ENCODE results near the gene LTB4R. TPM values are rescaled to one million over a fixed set of nuclear protein-coding genes. Genes with fewer than 3 reads are reported as not detected.

Gene LTB4R
- total RNA-seq, 1 experiment from 2014 or later: 9.4 TPM

DNA sequence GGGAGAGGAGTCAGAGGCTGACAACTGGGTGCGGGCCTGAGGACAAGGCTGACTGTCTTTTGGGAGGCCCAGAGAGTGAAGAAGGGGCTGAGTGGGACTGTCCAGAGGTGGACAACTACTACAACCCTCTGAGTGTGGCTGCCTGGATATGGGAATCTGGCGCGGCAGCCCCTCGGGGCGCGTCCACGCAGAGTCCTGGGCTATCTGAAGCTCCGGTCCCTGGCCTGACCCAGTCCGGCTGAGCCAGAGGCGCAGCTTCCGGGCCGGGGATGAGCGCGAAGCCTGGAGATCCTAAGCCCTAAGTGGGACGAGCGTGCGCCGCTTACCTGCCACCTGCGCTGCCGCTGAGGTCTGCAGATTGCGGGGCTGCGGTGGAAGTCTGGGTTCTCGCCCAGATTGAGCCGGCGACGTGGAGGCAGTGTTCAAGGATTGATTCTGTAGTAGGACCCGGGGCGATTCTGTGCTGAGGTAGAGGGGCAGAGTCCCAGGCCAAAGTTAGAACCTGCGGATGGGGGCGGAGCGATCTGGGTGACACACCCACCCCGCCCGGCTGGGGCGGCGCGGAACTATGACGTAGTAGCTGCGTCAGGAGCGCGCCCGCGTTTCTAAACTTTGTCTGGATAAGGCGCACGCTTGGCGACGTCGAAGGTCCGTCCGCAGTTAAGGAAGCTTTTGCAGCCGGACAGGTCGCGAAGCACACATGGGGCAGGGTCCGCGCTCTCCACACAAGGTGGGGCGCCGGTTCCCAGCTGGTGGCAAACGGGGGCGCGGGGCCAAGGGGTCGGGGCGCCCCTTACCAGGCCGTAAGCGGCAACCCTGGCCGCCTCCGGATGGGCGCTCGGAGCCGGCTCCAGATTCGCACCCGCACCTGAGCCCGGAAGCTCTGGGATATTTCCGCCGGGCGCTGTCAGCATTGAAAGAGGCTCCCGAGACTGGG lies 11.8 kb upstream of the LTB4R start, which contains the start of the genes DHRS1 and NOP9 (continued):
- TF ChIP-seq, protein P1, sequence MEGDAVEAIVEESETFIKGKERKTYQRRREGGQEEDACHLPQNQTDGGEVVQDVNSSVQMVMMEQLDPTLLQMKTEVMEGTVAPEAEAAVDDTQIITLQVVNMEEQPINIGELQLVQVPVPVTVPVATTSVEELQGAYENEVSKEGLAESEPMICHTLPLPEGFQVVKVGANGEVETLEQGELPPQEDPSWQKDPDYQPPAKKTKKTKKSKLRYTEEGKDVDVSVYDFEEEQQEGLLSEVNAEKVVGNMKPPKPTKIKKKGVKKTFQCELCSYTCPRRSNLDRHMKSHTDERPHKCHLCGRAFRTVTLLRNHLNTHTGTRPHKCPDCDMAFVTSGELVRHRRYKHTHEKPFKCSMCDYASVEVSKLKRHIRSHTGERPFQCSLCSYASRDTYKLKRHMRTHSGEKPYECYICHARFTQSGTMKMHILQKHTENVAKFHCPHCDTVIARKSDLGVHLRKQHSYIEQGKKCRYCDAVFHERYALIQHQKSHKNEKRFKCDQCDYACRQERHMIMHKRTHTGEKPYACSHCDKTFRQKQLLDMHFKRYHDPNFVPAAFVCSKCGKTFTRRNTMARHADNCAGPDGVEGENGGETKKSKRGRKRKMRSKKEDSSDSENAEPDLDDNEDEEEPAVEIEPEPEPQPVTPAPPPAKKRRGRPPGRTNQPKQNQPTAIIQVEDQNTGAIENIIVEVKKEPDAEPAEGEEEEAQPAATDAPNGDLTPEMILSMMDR (IDR thresholded peaks at IDR 0.05): no peak
- TF ChIP-seq CREB1 (CRISPR knock-in tag; IDR thresholded peaks at IDR 0.05) (peak; percentile 89), FOXJ3 (CRISPR knock-in tag; IDR thresholded peaks at IDR 0.05; ENCODE audit: borderline replicate concordance) (no peak), MXD4 (CRISPR knock-in tag; IDR thresholded peaks at IDR 0.05; ENCODE audit: borderline replicate concordance) (no peak), SP1 (CRISPR knock-in tag; conservative IDR thresholded peaks at IDR 0.05) (peak; percentile 88), CREM (CRISPR knock-in tag; IDR thresholded peaks at IDR 0.05) (peak; percentile 99), NFYB (CRISPR knock-in tag; conservative IDR thresholded peaks at IDR 0.05; ENCODE audit: low read depth) (no peak), ATF1 (CRISPR knock-in tag; IDR thresholded peaks at IDR 0.05) (peak; percentile 66; the same call in 1 of the 2 replicates)
- TF ChIP-seq, protein P2, sequence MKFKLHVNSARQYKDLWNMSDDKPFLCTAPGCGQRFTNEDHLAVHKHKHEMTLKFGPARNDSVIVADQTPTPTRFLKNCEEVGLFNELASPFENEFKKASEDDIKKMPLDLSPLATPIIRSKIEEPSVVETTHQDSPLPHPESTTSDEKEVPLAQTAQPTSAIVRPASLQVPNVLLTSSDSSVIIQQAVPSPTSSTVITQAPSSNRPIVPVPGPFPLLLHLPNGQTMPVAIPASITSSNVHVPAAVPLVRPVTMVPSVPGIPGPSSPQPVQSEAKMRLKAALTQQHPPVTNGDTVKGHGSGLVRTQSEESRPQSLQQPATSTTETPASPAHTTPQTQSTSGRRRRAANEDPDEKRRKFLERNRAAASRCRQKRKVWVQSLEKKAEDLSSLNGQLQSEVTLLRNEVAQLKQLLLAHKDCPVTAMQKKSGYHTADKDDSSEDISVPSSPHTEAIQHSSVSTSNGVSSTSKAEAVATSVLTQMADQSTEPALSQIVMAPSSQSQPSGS (CRISPR knock-in tag; IDR thresholded peaks at IDR 0.05; ENCODE audit: borderline replicate concordance, low read depth): no peak
- TF ChIP-seq, protein P3, sequence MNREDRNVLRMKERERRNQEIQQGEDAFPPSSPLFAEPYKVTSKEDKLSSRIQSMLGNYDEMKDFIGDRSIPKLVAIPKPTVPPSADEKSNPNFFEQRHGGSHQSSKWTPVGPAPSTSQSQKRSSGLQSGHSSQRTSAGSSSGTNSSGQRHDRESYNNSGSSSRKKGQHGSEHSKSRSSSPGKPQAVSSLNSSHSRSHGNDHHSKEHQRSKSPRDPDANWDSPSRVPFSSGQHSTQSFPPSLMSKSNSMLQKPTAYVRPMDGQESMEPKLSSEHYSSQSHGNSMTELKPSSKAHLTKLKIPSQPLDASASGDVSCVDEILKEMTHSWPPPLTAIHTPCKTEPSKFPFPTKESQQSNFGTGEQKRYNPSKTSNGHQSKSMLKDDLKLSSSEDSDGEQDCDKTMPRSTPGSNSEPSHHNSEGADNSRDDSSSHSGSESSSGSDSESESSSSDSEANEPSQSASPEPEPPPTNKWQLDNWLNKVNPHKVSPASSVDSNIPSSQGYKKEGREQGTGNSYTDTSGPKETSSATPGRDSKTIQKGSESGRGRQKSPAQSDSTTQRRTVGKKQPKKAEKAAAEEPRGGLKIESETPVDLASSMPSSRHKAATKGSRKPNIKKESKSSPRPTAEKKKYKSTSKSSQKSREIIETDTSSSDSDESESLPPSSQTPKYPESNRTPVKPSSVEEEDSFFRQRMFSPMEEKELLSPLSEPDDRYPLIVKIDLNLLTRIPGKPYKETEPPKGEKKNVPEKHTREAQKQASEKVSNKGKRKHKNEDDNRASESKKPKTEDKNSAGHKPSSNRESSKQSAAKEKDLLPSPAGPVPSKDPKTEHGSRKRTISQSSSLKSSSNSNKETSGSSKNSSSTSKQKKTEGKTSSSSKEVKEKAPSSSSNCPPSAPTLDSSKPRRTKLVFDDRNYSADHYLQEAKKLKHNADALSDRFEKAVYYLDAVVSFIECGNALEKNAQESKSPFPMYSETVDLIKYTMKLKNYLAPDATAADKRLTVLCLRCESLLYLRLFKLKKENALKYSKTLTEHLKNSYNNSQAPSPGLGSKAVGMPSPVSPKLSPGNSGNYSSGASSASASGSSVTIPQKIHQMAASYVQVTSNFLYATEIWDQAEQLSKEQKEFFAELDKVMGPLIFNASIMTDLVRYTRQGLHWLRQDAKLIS (CRISPR knock-in tag; IDR thresholded peaks at IDR 0.05; ENCODE audit: borderline replicate concordance): no peak
- TF ChIP-seq, protein P4, sequence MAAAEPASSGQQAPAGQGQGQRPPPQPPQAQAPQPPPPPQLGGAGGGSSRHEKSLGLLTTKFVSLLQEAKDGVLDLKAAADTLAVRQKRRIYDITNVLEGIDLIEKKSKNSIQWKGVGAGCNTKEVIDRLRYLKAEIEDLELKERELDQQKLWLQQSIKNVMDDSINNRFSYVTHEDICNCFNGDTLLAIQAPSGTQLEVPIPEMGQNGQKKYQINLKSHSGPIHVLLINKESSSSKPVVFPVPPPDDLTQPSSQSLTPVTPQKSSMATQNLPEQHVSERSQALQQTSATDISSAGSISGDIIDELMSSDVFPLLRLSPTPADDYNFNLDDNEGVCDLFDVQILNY (CRISPR knock-in tag; IDR thresholded peaks at IDR 0.05): peak; percentile 60
- TF ChIP-seq, protein P5, sequence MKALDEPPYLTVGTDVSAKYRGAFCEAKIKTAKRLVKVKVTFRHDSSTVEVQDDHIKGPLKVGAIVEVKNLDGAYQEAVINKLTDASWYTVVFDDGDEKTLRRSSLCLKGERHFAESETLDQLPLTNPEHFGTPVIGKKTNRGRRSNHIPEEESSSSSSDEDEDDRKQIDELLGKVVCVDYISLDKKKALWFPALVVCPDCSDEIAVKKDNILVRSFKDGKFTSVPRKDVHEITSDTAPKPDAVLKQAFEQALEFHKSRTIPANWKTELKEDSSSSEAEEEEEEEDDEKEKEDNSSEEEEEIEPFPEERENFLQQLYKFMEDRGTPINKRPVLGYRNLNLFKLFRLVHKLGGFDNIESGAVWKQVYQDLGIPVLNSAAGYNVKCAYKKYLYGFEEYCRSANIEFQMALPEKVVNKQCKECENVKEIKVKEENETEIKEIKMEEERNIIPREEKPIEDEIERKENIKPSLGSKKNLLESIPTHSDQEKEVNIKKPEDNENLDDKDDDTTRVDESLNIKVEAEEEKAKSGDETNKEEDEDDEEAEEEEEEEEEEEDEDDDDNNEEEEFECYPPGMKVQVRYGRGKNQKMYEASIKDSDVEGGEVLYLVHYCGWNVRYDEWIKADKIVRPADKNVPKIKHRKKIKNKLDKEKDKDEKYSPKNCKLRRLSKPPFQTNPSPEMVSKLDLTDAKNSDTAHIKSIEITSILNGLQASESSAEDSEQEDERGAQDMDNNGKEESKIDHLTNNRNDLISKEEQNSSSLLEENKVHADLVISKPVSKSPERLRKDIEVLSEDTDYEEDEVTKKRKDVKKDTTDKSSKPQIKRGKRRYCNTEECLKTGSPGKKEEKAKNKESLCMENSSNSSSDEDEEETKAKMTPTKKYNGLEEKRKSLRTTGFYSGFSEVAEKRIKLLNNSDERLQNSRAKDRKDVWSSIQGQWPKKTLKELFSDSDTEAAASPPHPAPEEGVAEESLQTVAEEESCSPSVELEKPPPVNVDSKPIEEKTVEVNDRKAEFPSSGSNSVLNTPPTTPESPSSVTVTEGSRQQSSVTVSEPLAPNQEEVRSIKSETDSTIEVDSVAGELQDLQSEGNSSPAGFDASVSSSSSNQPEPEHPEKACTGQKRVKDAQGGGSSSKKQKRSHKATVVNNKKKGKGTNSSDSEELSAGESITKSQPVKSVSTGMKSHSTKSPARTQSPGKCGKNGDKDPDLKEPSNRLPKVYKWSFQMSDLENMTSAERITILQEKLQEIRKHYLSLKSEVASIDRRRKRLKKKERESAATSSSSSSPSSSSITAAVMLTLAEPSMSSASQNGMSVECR (CRISPR knock-in tag; IDR thresholded peaks at IDR 0.05; ENCODE audit: borderline replicate concordance): peak; percentile 83; the same call in 1 of the 2 replicates
- TF ChIP-seq, protein P6, sequence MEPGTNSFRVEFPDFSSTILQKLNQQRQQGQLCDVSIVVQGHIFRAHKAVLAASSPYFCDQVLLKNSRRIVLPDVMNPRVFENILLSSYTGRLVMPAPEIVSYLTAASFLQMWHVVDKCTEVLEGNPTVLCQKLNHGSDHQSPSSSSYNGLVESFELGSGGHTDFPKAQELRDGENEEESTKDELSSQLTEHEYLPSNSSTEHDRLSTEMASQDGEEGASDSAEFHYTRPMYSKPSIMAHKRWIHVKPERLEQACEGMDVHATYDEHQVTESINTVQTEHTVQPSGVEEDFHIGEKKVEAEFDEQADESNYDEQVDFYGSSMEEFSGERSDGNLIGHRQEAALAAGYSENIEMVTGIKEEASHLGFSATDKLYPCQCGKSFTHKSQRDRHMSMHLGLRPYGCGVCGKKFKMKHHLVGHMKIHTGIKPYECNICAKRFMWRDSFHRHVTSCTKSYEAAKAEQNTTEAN (CRISPR knock-in tag; IDR thresholded peaks at IDR 0.05): no peak
- TF ChIP-seq, protein P7, sequence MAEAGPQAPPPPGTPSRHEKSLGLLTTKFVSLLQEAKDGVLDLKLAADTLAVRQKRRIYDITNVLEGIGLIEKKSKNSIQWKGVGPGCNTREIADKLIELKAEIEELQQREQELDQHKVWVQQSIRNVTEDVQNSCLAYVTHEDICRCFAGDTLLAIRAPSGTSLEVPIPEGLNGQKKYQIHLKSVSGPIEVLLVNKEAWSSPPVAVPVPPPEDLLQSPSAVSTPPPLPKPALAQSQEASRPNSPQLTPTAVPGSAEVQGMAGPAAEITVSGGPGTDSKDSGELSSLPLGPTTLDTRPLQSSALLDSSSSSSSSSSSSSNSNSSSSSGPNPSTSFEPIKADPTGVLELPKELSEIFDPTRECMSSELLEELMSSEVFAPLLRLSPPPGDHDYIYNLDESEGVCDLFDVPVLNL (CRISPR knock-in tag; IDR thresholded peaks at IDR 0.05; ENCODE audit: borderline replicate concordance, low read depth): no peak
- TF ChIP-seq, protein P8, sequence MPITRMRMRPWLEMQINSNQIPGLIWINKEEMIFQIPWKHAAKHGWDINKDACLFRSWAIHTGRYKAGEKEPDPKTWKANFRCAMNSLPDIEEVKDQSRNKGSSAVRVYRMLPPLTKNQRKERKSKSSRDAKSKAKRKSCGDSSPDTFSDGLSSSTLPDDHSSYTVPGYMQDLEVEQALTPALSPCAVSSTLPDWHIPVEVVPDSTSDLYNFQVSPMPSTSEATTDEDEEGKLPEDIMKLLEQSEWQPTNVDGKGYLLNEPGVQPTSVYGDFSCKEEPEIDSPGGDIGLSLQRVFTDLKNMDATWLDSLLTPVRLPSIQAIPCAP (CRISPR knock-in tag; IDR thresholded peaks at IDR 0.05): no peak

Data from WTC11 (cell line).